Epithelial cell of proximal tubule (primary cell): Measurements from ENCODE around the gene WNT3. TPM values are rescaled to one million over a fixed set of nuclear protein-coding genes. Genes with fewer than 3 reads are reported as not detected.

Source experiments
- DNase-seq: peaks from one replicate; pipeline ENCODE4 v3.0.0-alpha.2; 2011; ENCODE audit warnings: low read depth
- H3K4me3 ChIP-seq: 2 replicates; pipeline ENCODE4 v1.5.1; 2011; ENCODE audit warnings: low read depth, mild to moderate bottlenecking, low read length
- CTCF ChIP-seq: conservative IDR thresholded peaks from 2 replicates; pipeline ENCODE4 v1.5.1; 2012; ENCODE audit warnings: low read depth, mild to moderate bottlenecking, low read length
- total RNA-seq: library from RNA; depleted of rRNA; stranded (reverse); fragments of >200 nt; gene quantifications from 2 replicates; pipeline ENCODE4 v1.2.3, GENCODE V29; 2015

WNT3 gene
- total RNA-seq, 1 donor from 2014 or later = 1.6 TPM

- no peak for DNase-seq
- no peak overlapping the region for H3K4me3 ChIP-seq
- TF ChIP-seq CTCF = no peak
Measured at GRCh38 chr17:46803544-46803943, 14.9 kb downstream of the WNT3 start.

DNA sequence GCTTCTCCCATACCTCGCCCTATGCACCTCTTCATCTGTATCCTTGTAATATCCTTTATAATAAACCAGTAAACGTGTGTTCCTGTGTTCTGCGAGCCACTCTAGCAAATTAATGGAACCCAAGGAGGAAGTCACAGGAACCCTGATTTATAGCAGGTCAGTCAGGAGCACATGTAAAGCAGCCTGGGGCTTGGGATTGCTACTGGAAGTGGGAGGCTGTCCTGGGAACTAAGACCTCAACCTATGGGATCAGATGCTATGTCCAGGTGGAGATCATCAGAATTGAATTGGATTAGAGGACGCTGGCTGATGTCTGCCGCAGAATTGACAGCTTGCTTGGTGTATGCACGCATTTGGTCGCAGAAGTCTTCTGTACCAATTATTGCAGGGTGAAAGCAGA lies 15.7 kb downstream of the WNT3 start:
- DNase-seq = no peak
- no peak for TF ChIP-seq CTCF
- H3K4me3 ChIP-seq = no peak overlapping the region

- no peak for DNase-seq
- no peak overlapping the region for H3K4me3 ChIP-seq
- TF ChIP-seq CTCF = no peak
Measured at GRCh38 chr17:46800573-46800972, 17.9 kb downstream of the WNT3 start.

- no peak for TF ChIP-seq CTCF
- no peak for DNase-seq
- no peak overlapping the region for H3K4me3 ChIP-seq
Measured at GRCh38 chr17:46796956-46797530, 21.4 kb downstream of the WNT3 start.

DNA sequence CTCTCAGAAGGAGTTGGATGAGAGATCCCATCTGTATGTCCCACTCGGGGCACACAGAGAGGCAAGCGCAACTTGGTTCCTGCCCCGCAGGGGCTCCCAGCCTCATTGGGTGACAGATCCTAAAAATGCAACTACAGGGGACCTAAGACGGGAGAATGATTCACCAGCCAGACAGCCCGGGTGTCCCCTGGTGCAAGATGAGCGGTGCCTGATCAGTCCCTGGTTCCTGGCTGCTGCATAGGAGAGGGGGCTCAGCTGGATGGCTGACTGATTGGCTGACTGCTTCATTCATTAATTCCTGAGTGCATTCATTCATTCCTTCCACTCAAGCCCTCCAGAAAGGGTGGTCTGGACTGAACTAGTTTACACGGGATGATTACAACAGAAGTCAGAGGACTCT lies 22.0 kb downstream of the WNT3 start:
- TF ChIP-seq CTCF = no peak
- no peak overlapping the region for H3K4me3 ChIP-seq
- no peak for DNase-seq

DNA sequence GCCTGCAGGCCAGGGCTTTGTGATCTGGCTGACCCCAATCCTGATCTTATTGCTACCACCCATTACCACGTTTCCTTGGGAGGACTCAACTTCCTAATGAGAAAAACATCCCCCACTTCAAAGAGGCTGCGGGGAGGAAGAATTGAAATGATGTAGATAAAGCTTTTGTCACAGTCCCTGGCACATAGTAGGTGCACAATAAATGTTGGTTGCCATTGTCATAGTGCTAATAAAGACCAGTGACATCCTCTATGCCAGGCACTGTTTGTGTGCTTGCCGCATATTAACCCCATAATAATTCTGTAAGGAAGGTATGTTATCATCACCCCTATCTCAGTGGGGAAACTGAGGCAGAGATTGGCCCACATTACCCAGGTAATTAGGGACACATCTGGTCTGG lies 22.4 kb downstream of the WNT3 start:
- TF ChIP-seq CTCF = no peak
- H3K4me3 ChIP-seq = no peak overlapping the region
- DNase-seq = no peak

- DNase-seq = no peak
- no peak for TF ChIP-seq CTCF
- no peak overlapping the region for H3K4me3 ChIP-seq
Measured at GRCh38 chr17:46795379-46795952, 23.0 kb downstream of the WNT3 start.
